ENCODE data around the gene TSPAN18.
A peak's percentile ranks its signal among the peaks of the same experiment; 100 is the strongest.

Gene TSPAN18

DNA sequence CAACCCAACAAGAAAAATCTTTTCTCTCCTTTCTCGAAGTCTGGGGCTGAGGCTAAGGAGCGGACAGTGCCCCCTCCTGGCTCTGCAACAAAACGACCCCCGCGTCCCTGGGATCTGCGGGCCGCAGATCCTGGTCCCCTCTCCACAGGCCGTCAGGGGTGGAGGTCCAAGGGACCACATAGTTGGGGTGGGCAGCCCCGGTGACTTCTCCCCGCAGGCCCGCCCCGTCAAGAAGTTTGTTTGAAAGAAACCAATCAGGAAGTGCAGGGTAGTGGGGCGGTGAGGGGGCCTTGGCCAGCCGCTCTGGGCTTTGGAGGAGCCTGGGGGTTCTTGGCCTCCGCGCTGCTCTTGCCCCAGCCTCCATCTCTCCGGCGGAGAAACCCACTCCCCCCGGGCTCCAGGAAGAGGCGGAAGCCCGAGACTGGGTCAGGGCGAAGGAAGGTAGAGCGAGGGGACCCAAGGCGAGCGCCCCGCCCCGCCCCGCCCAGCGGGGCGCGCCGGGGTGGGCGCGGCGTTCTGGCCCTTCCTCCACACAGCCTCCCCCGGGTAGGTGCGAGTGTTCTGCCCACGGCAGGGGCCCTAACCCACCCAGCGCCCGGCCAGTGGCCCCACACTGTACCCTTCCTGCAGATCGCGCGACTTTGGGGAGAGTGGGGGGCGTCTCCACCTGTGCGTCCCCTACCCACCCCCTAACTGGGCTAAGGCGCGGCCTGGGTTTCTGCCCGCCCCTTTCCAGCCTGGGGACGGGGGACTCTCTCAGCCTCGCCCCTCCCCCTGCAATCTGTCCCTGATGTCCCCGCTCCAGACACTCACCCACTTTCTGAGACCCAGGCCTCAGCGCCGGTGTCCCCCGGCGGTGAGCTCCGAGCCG, 222.6 kb downstream of the TSPAN18 start:
- FAIRE-seq, result no peak

DNA sequence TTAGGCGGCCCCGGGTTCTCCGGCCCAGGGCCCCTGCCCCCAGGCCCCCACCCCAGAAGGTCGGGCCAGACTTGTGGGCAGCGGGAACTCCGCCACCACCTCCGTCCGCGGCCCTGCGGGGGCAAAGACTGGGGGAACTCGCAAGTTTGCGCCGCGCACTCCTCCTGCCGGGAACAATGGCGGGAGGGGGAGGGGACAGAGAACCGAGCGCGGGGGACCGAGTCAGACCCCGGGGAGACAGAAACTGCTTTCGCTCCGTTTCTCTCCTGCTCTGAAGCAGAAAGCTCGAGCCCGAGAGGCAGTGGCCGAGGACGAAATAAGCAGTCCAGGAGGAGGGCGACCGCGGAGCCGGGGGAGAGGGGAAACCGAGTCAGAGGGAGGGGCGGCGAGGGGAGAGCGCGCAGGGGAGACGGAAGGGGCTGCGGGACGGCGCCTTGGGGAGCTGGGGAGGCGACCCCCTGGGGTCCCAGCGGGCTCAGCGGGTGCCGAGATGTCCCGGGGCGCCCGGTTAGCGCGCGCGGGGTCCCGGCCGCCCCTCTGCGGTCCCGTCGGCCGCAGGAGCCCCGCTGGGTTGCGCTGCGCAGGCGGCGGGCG, 223.4 kb downstream of the TSPAN18 start:
- no peak for FAIRE-seq

DNA sequence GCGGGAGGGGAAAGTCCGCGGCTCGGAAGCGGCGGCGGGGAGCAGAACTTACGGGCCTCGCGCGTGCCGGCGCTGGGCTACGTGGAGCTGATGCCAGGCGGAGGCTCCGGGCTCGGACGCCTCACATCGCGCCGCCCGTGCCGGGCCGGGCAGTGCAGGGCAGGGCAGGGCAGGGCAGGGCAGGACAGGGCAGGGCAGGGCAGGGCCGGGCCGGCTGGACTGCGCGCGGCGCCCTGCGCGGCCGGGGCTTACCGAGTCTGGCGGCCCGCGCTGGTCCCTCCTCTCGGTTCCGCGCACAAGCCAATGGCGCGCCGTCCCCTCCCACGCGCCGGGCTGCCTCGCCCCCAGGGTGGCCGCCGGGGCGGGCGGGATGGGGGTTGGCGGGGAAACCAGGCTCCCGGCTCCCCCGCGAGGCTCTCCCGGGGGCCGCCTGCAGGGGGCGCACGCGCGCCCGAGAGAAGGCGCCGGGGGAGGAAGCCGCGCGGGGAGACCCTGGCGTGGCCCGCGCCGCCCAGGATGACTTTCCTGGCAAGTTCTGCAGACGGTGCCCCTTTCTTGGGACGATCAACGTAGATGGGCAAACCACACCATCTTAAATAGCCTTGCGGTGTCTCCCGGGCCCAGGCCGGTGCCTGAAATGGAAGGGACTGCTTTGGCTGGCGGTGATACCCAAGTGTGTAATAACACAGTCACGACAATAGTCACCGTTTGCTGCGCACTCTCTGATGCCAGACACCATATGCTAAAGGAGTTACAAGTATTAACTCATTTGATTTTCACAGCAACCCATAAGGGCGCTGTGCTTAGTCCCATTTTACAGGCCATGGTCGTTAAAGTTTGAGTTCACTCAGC, 224.1 kb downstream of the TSPAN18 start, which contains the start of gene TP53I11:
TP53I11 (minus strand) TSS at position 259 of the 852 bp plus-strand sequence. CDS start 12,548 bp downstream, outside the sequence.
- FAIRE-seq, result no peak

DNA sequence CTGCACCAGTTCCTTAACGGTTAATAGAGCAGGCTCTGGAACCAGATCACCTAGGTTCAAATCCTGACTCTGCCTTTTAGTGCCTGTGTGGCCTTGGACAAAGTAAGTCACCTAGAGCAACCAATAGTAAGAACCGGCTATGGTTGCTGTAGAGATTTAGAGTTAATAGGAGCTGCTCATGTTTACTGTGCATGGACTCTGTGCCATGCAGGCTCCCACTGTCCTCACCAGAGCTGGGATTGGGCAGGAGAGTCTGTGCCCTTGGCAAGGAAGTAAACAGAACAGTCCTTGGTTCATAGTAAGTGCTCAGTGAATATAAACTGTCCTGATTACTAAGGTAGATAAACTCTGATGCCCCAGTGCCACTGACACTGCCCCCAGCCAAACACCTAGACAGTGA, 225.3 kb downstream of the TSPAN18 start:
- peak; percentile 89 for FAIRE-seq

DNA sequence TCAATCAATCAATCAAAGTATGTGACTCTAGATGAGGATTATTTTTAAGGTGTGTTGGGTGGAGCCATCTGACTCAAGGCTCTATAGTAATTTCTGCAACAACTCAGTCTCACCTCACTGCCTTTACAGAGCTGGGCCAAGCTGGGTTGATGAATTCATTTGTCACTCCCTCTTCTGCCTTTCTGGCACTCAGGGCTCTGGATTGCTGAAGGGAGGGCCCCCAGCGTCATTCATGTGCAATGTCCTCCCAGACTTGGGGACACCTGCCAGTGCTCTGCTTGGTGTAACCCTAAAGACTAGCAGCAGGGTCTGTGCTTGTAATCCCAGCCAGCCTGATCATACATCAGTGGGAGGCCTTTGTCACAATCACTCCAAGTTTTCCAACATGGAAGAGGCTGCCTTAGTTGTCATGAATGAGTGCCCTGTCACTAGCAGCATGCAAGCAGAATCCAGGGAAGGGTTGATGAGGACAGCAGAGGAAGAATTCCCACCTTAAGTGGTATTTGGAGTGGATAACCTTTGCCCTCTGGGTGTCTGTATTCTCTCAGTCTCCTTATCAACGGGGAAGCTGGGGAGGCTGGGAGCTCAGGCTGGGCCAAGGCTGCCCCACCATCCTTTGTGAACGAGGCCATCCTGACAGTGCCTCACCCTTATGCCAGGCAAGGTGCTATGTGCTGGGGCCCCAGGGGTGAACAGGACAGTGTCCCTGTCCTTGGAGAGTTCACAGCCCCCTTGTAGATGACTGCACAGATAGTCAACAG, 225.9 kb downstream of the TSPAN18 start:
- FAIRE-seq, result no peak

DNA sequence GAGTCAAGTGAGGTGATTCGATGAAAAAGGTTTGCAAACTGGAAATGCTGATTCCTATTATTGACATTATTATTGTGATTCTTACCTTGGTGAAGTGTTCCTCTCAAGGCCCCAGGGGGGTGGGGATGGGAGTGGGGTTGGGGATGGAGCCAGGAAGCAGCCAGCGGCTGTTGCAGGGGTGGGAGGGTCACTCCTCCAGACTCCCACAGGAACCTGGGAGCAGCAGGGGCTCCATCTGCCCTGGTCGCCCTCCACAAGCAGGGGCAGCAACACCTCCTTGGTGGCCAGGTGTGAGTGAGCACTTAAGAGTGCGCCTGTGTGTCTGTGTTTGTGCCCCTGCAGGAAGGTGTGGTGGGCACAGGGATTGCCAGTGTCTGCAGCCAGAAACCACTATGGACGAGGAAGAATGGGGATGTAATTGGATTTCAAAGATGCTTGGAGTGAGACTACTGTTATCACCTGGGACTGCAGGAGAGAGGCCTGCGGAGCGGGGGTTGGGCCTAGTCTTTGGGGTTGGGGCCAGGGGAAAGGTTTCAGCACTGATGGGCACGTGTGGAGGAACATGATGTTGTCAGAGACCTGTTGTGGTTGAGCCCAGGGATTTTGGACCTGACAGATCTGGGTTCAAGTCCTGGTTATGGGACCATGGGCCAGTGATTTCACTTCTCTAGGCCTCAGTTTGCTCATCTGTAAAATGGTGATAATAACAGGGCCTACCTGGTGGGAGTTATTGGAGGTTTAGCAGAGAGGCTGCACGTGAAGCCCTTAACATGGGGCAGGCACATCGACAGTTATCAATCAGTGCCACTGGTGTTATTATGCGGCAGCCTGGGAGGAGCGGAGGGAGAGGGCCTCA, 227.5 kb downstream of the TSPAN18 start:
- no peak for FAIRE-seq

DNA sequence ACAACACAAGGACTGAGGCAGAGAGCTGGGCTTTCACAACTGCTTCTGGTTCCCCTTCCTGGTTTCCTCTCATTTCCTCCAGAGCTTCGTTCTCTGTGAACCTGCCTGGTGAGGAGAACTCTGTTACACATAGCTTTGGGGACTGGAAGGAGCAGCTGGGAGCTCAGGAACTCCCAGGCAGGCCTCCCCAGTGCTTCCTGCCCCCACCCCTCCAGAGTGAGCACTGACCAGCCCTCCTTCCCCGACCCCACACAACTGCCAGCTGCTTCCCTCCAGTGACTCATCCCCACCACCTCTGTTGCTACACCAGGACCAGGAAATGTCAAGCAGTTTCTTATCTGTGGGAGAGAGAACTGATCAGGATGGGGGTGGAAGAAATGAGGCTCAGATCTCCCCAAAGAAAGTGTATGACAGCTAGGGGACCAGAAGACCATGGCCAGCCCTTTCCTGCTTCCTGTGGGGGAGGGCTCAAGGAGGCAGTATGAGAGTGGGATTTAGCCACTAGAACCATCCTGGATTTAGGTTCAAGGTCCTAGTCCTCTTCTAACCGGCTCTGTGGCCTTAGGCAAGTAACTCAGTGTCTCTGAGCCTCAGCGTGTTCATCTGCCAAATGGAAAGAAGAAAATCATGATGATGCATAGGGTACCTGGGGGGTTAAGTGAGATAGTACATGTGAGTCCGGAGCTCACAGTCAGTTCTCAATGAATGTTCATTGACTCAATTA, 228.4 kb downstream of the TSPAN18 start:
- FAIRE-seq, result no peak

DNA sequence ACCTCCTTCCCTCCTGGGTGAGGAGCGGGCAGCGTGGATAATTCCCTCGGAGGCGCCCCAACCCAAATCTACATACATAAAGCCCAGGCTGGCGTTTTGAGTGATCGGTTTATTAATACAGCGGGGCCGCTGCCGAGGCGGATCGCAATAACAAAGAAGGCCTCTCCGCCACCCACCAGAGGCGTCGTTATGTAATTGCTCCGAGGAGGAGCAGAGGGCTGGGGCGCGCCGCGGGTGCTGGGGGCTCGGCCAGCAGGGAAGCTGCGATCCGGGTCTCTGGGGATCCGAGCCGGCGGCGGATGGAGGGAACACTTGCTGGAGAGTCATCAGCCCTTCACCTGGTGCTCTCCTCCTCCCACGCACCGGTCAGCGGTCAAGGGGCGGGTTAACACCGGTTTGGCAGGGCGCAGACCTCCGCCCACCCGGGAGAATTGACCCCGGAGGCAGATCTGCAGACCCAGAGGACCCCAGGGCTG, 230.3 kb downstream of the TSPAN18 start:
- FAIRE-seq, result no peak

DNA sequence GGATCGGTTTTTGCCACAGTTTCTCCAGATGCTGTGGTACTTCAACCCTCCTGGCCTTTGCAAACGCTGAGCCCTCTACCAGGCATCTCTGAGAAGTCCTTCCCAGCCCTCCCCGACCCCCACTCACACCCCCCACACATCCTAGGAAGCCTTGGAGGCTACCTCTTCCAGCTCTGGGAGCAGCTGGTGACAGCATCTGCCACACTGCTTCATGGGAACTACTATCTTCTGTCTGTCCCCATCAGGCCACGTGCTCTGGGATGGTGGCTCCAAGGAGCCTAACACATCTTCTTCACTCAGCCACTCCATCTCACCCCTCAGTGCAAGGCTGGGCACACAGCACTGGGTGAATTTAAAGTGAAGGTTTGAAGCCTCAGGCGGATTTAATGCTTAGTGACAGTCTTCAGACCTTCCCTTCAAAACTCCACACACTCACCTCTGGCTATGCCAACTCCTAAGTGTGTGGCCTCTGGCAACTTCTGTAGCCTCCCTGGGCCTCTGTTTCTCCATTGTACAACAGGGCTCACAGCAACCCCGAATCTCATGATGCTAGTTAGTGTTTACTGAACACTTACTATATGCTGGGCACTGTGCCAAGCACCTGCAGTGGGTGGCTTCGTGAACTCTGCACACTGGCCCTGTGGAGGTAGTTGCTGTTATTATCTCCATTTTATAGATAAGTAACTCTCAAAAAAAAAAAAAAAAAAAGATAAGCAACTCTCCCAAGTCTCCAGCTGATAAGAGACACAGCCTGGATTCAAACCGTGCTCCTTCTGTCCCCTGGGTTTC, 231.2 kb downstream of the TSPAN18 start:
- FAIRE-seq, result no peak

DNA sequence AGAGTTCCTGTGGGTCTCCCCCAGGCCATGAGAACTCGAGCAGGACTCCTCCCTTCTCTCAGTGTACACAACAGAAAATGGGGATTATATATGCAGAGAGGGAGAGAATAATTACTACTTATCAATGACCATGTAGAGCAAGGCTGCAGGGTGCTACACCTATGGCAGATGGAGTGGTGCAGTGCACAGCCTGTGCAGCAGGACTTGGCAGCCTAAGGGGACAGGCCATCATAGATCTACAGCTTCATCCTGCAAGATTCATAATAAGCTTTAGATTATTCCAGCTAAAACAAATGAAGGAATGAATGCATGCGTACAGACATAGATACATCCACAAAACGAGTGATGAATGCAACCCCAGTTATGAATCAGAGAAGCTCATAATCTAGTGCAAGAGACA, 232.3 kb downstream of the TSPAN18 start:
- FAIRE-seq, result no peak

DNA sequence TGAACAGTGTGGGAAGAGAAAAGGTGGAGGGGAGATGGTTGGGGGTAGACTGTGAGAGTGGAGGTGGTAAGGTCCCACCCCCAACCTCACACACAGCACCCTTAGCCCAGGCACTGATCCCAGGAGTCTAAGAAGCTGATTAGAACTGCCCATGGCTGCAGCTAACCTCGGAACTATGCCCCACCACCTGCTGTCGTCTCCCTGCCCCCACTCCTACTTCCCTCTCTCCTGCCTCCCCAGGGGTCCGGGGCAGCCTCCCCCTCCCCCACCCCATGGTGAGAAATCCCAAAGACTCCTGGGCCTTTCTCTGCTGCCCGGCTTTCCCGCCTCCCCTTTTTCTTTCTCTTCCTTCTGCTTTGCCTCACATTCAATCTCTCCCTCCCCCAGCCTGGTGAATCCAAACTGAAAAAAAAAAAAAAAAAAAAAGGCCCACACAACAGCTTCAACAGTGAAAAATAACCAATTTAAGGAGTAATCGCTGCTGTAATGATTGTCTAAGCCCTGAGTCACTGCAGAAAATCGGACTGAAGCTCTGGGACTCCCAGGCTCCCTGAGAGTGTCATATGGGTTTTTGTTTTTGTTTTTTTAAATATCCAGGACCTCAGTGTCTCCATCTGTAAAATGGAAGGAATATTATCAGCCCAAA, 233.6 kb downstream of the TSPAN18 start:
- peak; percentile 39 for FAIRE-seq

DNA sequence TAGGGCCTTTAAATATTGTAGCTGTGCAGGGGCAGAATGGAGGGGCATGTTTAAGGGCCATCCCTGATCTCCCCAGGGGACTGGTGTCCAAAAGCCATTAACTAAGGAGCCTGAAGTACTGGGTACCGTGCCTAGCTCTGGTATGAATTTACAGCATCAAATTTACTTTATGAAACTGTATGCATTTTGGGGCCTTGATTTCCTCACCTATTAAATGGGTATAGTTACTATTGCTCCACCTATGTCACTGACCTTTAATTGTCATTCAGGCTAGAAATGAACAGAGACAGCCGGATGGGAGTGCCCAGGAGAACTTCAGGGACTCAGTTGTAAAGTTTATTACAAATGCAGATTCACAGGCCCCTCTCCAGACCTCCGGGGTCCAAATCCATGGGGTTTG, 235.7 kb downstream of the TSPAN18 start:
- no peak for FAIRE-seq

DNA sequence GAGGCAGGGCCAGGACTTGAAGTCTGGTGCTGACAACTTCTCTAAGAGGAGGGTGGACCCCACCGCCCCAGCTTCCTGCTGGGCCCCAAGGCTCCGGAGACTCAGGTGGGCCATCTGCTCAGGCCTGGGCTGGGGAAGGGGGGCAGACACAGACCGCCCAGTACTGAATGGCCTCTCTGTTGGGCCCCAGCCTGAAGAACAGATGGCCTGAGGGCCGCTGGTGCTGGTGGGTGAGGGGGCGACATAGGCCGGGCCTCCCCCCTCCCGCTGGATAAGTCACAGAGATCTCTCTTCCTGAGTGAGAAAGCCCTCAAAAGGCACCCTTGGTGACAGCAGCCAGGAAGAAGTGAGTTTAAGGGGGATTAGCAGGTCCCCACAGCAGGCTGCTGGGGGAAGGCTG, 236.4 kb downstream of the TSPAN18 start:
- no peak for FAIRE-seq

DNA sequence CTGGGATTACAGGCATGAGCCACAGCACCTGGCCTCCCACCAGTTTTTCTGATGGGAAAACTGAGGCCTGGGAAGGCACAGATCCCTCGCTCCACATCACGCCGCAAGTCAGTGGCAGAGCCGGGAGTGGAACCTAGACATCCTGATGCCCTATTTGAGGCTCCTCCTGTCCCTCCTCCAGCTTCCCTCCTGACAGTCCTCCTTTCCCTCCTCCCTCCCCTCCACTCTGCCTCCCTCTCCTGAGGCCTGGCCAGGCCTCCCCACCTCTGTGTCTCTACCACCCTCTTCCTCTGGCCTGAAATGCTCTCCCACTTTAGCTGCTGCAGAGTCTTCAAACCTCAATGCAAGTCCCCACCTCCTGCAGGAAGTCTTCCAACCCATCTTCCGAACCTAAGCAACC, 237.2 kb downstream of the TSPAN18 start:
- no peak for FAIRE-seq

DNA sequence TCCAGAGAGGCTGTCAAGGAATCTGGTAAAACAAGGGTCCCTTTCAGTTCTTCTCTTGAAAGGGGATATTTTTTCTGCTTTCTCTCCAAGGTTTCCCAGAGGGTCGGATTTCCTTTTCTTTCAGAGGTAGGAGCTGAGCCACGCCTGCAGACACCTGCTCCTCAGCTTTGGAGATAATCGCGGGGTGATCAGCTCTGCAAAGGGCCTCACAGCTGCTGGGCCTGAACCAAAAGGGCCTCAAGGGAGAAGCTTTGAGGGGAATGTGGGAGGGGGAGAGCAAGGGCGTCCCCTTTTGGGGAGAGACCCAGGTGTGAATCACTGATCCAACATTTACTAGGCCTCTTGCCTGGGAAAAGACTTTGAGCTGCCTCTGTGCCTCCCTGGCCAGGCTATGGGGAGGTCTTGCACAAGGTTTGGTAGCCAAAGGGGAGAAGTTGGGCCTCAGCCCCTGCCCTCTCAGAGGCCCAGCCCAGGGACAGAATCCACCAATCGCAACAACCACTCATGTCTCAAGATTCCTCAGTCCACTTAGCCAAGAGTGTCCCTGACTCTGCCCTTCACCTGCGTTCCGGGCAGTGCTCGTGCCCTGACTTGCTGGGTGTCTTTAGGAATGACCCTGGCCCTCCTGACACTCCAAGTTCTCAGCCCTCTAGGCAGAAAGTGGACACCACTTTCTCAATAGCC, 237.9 kb downstream of the TSPAN18 start:
- no peak for FAIRE-seq

DNA sequence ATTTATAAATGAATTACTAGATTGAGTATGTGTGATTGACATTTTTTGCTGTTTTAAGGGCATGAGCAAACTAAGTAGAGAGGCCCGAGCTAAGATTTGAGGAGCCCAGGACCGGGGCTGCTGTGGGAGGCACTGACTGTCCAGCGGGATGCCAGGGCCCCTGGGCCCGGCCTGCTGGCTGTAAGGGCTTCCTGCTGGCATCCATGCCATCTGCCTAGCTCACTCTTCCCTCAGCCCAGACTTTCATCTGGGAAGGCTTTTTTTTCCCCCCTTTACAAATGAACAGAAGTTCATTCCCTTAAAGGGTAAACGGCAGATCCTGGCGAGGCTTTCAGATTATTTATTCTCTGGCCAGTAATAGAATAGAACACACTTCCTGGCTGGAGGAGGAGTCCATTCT, 239.9 kb downstream of the TSPAN18 start:
- no peak for FAIRE-seq

DNA sequence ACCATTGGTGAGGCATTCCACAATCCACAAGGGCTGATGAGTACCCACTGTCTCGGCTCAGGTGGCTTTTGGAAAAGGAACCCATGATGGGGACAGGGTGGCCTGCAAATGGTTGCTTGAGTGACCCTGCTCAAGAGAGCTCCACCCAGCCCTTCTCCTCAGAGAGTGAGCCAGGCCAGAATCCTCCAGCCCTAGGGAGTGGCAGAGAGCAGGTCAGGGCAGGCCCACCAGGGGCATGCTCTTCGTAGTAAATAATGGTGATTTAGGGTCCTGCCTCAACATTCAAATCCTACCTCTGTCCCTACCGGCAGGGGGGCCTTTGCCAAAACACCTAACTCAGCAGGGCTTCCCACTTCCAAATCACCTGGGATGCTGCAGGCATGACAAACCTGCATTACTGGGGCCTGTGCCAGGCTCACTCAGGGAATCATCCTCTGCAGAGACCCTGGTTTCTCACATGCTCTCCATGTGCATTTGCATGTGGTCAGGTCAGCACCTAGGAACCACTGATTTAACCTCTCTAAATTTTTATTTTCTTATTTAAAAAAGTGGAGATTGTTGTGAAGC, 241.3 kb downstream of the TSPAN18 start:
- FAIRE-seq, result no peak

DNA sequence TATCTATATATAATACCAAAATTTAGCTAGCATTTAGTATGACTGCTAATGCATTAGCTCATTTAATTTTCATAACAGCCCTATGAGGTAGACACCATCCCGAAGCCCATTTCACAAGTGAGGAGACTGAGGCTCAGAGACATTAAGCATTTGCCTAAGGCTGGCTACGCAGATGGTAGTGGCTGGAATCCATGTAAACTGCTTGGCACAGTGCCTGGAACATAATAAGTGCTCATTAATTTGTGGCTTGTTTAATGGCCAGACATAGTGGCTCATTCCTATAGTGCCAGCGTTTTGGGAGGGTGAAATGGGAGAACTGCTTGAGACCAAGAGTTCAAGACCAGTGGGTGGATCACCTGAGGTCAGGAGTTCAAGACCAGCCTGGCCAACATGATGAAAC, 241.7 kb downstream of the TSPAN18 start:
- FAIRE-seq, result no peak
